Activated naive CD4-positive, alpha-beta T cell treated with Interleukin-2 at 50 U/mL for 16 hours (primary cell): ENCODE data around the gene TICAM2.

Experiments used
- DNase-seq: peaks from one replicate; pipeline ENCODE4 v3.0.0-alpha.2; 2020

The TICAM2 gene

DNA sequence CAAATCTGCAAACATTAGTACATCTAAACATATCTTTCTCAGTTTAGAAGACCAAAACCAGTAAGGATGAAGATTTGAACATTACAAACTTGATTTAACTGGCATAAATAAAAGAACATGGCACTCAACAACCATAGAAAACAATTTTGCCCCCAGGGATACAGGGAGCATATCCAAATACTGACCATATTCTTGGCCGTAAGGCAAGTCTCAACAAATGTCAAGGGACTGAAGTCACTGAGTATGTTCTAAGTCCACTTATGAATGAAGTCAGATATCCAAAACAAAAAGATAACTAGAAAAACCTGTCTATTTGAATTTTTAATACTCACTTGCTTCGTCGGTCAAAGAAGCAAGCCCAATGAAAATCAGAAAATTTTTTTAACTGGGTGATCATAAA is 71.9 kb downstream of the TICAM2 start:
- DNase-seq = no peak
